LNCAP (cell line): Measurements from ENCODE around the gene CPNE7.

Experiments
- CTCF ChIP-seq: fragments of 450-650 bp; IDR thresholded peaks from 2 replicates; pipeline ENCODE4 v1.5.1; 2017; ENCODE audit warnings: mild to moderate bottlenecking

Gene CPNE7

DNA sequence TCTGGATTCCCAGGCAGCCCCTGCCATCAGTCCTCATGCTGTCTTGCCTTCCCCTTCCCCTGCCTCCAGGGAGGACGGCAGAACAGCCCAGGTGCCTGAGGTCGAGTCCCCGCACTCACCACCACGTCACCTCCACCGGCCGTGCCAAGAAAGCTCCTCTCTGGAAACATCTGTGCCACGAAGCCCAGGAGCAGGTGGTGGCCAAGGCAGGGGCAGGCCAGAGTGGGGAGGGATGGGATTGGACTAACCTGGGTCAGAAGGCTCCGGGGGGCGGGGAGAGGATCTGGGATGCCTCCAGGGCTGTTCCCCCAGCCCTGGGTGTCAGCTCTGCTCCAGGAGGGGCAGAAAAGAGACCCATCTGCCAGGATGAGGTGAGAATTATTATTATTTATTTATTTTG is 30.4 kb downstream of the CPNE7 start:
- TF ChIP-seq CTCF, result no peak

GRCh38 chr16:89607453-89607852 is 31.9 kb downstream of the CPNE7 start:
- no peak for TF ChIP-seq CTCF

- TF ChIP-seq CTCF, result no peak
Observed at GRCh38 chr16:89607937-89608740, 32.6 kb downstream of the CPNE7 start.

DNA sequence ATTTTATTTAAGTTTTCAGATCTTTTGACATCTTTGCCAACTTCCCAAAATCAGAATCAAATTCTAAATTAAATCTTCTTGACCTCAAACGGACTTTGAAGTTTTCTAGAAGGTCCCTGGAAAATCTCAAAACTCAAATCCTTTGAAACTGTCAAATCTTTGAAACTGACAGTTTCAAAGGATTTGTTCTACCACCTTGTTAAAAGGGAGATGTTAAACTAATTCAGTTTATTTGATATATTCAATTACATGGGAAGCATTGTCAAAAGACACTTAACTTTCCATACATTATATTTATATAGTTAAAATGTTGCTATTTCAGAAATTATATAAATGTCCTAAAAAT is 34.5 kb downstream of the CPNE7 start:
- TF ChIP-seq CTCF, result no peak

- TF ChIP-seq CTCF, result no peak
Observed at GRCh38 chr16:89612415-89613166, 37.0 kb downstream of the CPNE7 start.

GRCh38 chr16:89613231-89613953 is 37.8 kb downstream of the CPNE7 start, which contains the start of gene DPEP1:
Gene DPEP1, plus strand, starts transcription at chr16:89613642. Its CDS starts 16,769 bp downstream, at chr16:89630411.
- TF ChIP-seq CTCF, result no peak

DNA sequence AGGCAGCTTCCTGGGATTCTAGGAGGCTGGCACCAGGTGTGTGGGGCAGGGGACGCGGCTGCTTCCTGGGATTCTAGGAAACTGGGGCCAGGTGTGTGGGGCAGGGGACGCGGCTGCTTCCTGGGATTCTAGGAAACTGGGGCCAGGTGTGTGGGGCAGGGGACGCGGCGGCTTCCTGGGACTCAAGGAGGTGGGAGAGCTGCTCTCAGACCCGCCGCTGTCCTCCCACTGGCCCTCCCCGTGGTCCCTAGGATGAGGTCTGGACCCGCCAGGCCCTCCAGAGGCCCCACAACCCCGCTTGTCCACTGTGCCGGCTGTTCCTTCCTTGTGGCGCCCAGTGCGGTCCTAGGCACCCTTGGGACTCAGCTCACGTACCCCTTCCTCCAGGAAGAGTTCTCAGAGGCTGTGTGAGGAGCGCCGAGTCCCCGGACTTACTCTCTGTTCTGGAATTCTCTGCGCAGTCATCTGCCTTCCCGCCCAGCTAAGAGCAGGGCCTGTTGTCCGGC is 38.4 kb downstream of the CPNE7 start:
- no peak for TF ChIP-seq CTCF
